GM21367 (cell line): ENCODE data around the gene ATXN2.
"Not testable (repeated sequence)": the region's sequence is repeated elsewhere in the genome, so short reads cannot be mapped to it uniquely, and the experiment has no call there.

Source experiments
- ATAC-seq: cut with Tn5 transposase; IDR thresholded peaks from one replicate; pipeline ENCODE4 v1.9.1; 2021; ENCODE audit not compliant: unreplicated experiment

ATXN2 gene

DNA sequence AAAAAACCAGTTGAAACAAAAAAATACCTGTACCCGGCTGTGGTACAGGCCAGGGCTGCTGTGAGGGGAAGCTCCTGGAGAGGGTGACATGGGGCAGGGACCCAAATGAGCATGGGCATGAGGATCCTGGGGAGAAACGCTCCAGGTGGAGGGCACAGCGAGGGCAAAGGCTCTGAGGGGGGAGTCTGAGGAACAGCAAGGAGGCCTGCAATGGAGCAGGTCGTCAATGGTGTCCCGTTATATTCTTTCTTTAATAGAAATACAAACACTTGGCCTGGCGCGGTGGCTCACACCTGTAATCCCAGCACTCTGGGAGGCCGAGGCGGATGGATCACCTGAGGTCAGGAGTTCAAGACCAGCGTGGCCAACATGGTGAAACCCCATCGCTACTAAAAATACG lies 1.9 kb upstream of the ATXN2 start:
- not testable (repeated sequence) for ATAC-seq

DNA sequence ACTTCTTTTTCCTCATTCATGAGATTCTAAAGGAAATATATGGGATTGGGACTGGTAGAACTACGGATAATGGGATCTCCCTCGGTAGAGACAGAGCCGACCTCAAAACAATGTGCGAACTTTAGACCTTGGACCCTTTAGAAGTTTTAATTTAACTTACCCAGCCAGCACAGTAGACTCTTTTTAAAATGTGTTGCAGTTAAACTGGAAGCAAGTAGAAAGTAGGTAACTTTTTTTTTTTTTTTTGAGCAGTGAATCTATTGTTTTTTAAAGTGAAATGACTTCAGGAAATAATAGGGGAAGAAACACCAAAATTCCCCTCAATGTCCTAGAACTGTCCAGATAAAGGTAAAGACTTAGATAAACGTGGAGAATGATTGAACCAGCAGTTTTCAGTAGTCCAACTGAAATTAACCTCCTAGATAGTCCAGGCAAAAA lies 1.1 kb upstream of the ATXN2 start:
- ATAC-seq, result no peak

DNA sequence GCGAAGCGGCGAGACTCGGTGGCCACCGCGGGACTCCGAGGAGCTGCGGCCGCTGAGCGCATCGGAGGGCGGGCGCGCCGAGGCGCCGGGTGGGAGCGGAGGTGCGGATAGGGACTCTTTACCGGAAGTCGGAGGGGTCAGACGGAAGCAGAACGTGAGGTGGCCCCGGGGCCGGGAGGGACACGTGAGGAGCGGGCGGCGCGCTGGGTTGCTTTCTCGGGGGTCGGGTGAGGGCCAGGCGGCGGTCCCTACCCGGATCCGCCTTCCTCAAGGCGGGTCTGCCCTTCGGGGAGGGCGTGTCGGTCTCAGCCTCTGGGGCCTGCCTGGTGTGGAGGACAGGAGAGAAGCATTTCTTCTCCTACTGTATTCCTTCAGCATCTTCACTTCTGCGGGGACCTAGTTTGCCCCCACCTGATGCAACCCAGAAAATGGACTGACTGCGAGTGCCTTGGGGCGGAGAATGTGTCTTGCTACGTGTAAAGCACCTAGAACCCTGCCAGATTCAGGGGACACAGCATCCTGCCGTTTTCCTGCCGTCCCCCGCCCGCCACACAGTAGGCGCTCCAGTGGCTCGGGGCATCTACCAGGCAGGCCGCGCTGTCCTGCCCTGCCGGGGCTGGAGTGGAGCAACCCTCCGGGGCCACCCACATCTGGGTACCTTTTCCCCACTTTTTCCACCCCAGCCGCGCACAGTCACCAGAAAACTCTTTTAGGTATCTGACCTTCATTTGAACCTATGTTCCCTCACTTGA lies 514 bp upstream of the ATXN2 start:
- peak; percentile 58 for ATAC-seq

DNA sequence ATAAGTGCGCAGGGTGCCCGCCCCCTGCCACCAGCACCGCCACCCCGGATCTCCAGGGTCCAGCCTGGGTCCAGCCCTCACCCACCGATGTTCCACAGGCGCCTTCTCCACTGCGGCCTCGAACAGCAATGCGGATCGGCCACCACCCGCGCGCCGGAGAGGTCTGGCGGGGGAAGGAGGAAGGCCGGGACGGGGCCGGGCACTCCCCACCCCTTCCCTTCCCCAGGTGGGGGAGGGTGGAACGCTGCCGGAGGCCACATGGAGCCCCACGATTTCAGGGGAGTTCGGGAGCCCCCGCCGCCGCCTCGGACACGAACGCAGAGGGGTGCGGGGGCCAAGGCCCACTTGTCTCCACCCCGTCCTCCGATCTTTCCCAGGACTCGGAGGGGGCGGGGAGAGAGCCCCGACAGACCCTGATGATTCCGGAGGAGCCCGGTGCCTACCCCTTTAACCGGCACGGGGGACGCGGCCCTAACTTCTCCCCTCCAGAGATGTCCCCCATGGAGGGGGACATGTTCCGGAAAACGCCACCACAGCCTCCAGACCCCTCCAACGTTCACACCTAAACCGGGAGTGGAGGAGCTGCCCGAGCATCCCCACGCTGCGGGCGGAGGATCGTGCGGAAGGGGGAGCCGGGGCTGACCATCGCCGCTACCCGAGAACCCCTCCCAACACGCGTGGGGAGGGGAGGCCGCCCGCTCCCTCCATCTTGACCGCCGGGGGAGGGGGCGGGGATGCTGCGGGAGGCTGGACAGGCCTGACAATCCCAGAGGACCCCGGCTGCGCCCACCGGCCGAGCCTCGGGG lies 1.1 kb downstream of the ATXN2 start:
- ATAC-seq, result peak; percentile 5

DNA sequence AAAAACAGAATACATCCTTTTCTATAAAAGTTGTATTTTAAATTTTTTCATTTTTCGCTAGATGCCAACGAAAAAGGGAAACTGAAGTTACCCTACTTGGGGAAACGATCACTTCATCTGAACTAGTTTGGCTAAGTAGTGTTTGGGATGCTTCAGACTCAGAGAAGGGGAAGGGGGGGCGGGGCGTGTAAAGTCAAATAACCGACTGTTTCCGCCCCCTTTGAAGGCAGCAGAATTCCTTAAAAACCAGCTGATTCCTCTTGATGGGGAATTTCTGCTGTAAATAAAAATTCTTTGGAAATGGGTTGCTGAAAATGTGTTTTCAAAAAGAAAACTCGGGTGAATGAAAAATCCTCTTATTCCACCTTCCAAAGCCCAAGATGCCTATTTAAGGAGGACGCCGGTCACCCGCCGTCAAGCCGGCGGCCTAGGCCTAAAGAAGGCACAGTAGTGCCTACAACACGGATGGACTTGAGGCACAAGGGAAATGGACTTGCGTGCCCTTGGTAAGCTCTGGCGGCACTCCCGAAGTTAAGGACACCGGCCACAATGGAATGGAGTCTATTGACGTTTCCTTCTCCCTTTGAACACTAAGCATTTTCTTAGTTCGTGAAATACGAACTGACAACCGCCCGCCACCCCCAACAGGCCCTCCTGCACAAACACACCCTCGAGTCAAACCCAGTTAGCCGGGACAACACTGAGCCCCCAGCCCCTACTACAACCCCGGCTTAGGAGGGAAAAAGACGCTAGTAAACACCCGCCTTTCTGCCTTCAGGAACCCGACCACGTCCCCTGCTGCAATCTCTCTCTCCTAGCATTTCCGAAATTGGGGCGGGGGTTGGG lies 1.9 kb downstream of the ATXN2 start:
- ATAC-seq, result no peak

DNA sequence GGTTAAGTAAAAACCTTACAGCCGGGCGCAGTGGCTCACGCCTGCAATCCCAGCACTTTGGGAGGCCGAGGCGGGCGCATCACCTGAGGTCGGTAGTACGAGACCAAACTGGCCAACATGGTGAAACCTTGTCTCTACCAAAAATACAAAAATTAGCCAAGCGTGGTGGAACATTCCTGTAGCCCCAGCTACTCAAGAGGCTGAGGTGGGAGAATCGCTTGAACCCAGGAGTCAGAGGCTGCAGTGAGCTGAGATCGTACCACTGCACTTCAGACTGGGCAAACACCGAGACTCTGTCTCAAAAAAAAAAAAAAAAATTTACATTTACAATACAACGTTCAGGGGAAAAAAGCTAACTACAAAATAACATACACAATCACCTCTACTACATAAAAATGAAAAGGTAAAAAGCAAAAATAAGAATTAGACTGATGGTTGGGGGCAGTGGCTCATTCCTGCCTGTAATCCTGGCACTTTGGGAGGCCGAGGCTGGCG lies 3.7 kb downstream of the ATXN2 start:
- not testable (repeated sequence) for ATAC-seq

DNA sequence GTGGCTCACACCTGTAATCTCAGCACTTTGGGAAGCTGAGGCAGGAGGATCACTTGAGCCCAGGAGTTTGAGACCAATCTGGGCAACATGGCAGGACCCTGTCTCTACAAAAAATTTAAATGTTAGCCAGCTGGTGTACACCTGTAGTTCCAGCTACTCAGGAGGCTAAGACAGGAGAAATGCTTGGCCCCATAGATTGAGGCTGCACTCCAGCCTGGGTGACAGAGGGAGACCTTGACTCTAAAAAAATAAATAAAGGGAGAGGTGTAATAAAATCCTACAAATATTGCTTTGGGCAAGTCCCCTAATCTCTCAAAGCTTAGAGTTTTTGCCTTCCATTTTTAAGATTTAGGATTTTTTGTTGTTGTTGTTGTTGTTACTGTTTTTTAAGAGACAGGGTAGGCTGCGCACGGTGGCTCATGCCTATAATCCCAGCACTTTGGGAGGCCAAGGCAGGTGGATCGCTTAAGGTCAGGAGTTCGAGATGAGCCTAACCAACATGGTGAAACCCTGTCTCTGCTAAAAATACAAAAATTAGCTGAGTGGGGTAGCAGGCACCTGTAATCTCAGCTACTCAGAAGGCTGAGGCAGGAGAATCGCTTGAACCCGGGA lies 7.6 kb downstream of the ATXN2 start:
- not testable (repeated sequence) for ATAC-seq

DNA sequence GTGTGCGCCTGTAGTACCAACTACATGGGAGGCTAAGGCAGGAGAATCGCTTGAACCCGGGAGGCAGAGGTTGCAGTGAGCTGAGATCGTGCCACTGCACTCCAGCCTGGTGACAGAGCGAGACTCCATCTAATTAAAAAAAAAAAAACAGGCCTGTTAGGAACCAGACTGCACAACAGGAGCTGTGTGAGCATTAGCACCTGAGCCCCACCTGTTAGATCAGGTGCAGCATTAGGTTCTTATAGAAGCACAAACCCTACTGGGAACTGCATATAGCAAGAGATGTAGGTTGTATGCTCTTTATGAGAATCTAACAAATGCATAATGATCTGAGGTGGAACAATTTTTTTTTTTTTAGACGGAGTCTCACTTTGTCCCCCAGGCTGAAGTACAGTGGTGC lies 8.6 kb downstream of the ATXN2 start:
- no peak for ATAC-seq

DNA sequence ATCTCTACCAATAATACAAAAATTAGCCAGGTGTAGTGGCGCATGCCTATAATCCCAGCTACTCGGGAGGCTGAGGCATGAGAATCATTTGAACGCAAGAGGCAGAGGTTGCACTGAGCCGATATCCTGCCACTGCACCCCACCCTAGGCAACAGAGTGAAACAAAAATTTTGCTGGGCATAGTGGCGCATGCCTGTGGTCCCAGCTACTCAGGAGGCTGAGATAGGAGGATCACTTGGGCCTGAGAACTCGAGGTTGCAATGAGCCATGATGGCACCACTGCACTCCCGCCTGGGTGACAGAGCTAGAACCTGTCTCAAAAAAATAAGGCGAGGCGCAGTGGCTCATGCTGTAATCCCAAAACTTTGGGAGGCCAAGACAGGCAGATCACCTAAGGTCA lies 9.5 kb downstream of the ATXN2 start:
- no peak for ATAC-seq

DNA sequence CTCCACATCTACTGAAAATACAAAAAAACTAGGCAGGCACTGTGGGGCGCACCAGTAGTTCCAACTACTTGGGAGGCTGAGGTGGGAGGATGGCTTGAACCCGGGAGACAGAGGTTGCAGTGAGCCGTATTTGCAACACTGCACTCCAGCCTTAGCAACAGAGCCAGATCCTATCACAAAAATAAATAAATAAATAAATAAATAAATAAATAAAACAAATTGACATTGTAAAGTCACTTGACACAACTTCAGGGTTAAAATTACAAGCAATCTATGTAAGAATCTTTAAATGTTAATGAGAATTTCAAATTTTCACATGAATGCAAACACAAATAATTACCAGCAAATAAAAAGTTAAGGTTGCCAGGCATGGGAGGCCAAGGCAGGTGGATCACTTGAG lies 11.1 kb downstream of the ATXN2 start:
- ATAC-seq, result no peak

DNA sequence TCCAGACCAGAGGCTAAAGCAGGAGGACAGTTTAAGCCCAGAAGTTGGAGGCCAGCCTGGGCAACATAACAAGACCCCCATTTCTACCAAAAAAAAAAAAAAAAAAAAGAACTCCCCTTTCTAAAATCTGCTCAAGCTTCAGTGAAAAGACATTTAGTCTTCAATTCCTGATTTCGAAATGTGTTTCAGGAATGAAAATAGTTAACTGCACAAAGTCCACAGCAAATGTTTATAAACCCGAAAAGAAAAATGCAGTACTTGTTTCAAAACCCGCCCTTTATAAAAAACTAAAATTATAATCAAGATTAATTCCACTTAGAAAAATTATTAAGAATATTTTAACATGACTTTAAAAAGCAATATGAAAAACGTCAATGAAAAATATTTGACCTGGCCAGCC lies 12.1 kb downstream of the ATXN2 start:
- no peak for ATAC-seq

DNA sequence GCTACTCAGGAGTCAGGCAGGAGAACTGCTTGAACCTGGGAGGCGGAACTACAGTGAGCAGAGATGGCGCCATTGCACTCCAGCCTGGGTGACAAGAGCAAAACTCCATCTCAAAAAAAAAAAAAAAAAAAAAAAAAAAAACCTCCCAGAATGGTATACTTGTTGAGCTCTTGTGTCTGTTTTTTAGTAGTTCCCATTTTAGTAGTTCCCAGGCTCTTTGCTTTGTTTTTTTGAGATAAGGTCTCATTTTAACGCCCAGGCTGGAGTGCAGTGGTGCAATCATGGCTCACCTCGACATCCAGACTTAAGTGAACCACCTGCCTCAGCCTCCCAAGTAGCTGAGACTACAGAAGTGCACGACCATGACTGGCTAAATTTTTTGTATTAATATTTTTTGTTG lies 13.4 kb downstream of the ATXN2 start:
- ATAC-seq, result no peak

DNA sequence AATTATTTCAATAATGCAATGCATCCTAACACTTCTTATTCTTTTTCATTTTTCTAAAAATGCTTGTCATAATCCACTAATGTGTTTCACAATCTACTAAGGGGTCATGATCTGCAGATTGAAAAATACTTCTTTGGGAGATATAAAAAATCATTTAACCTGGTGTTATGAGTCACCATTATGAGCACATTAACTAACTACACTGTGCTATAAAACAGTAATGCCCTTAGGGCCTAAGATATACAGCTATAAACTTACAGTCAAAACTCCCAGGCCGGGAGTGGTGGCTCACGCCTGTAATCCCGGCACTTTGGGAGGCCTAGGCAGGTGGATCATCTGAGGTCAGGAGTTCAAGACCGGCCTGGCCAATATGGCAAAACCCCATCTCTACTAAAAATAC lies 14.2 kb downstream of the ATXN2 start:
- ATAC-seq, result no peak

DNA sequence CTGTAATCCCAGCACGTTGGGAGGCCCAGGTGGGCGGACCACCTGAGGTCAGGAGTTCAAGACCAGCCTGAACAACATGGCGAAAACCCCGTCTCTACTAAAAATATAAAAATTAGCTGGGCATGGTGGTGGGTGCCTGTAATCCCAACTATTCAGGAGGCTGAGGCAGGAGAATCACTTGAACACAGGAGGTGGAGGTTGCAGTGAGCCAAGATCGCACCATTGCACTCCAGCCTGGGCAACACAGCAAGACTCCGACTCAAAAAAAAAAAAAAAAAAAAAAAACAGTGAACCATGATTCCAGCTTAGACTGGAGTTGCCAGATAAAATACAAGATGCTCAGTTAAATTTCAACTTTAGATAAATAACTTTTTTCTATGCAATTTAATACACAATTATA lies 15.6 kb downstream of the ATXN2 start:
- not testable (repeated sequence) for ATAC-seq

DNA sequence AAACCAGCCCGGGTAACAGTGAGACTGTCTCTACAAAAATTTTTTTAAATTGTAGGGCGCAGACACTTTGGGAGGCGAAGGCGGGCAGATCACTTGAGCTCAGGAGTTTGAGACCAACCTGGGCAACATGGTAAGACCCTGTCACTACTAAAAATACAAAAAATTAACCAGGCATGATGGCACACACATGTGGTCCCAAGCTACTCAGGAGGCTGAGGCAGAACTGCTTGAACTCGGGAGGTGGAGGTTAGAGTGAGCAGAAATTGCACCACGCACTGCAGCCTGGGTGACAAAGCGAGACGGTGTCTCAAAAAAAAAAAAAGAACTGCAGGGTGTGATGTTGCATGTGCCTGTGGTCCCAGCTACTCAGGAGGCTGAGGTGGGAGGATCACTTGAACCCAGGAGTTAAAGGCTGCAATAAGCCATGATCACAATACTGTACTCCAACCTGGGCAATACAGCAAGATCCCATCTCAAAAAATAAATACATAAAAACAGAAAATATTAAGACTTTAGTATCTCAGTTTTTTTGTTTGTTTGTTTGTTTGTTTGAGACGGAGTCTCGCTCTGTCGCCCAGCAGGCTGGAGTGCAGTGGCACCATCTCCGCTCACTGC lies 16.9 kb downstream of the ATXN2 start:
- no peak for ATAC-seq

DNA sequence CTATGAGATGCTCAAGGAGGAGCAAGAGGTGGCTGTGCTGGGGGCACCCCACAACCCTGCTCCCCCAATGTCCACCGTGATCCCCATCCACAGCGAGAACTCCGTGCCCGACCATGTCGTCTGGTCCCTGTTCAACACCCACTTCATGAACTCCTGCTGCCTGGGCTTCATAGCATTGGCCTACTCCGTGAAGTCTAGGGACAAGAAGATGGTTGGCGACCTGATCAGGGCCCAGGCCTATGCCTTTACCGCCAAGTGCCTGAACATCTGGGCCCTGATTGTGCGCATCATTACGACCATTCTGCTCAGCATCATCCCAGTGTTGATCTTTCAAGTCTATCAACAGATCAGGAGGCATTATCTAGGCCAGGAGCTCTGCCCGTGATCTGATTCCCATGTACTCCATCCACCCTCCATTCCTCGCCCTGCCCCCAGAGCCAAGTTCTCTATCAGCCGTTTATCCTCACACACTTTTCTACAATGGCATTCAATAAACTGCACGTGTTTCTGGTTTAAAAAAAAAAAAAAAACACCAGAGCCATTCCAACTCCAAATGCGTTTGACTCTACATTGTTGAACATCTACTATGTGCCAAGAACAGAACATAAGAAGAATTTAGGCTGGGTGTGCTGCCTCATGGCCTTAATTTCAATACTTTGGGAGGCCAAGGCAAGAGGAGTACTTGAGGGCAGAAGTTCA lies 17.5 kb downstream of the ATXN2 start:
- ATAC-seq, result no peak

DNA sequence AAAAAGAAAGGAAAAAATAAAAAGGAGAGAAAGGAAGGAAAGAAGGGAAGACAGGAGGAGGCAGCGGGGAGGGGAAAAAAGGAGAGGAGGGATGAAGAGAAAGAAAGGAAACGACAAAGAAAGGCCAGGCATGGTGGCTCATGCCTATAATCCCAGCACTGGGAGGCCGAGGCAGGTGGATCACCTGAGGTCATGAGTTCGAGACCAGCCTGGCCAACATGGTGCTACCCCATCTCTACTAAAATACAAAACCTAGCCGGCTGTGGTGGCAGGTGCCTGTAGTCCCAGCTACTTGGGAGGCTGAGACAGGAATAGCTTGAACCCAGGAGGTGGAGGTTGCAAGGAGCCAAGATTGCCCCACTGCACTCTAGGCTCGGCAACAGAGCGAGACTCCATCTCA lies 18.4 kb downstream of the ATXN2 start:
- ATAC-seq, result no peak

DNA sequence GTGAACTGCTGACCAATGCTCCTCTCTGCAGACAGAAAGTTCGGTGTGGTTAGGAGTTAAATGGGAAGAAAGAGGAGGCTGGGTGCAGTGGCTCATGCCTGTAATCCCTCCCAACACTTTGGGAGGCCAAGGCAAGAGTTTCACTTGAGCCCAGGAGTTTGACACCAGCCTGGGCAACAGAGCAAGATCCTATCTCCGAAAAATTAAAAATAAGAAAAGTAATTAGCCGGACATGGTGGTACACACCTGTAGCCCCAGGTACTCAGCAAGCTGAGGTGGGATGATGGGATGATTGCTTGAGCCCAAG lies 19.0 kb downstream of the ATXN2 start:
- no peak for ATAC-seq

DNA sequence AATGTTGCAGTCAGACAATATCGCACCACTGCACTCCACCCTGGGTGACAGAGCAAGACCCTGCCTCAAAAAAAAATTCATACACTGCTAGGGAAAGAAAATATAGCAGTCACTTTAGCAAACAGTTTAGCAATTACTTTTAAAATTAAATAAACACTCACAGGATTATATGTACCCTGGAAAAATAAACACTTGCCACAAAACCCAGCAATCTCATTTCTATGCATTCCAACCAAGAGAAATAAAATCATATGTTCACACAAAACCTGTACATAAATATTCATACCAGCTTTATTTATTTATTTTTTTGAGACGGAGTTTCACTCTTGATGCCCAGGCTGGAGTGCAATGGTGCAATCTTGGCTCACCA lies 20.2 kb downstream of the ATXN2 start:
- no peak for ATAC-seq

DNA sequence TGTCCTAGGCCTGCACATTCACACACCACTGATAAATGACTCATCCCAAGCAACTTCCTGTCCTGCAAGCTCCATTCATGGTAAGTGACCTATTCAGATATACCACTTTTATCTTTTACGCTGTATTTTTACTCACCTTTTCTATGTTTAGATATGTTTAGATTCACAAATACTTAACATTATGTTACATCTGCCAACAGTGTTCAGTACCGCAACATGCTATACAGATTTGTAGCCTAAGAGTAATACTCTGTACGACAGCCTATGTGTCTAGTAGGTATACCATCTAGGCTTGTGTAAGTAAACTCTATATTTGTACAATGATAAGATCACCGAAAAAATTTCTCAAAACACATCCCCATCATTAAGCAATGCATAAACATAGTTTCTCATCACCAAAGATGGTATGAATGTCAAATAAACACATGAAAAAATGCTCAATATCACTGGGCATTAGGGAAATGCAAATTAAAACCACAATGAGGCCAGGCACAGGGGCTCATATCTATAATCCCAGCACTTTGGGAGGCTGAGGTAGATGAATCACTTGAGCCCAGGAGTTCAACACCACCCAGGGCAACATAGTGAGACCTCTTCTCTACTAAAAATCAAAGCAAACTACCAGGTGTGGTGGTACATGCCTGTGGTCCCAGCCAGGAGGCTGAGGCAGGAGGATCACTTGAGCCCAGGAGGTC lies 20.7 kb downstream of the ATXN2 start:
- ATAC-seq, result no peak
